Naive thymus-derived CD8-positive, alpha-beta T cell (primary cell): ENCODE measurements around the gene CFAP65. TPM values are rescaled to one million over a fixed set of nuclear protein-coding genes. Genes with fewer than 3 reads are reported as not detected.
A peak's percentile ranks its signal among the peaks of the same experiment; 100 is the strongest.

ENCODE experiments used
- ATAC-seq, 2 donors: fragments of 150-1000 bp; cut with Tn5 transposase in 1 of 2; sonication (Bioruptor Pico), chemical (Tn5 transposase) in 1 of 2; 1 replicate in 1 of 2; 2 replicates in 1 of 2; pipeline ENCODE4 v1.10.0; 2021; ENCODE audit warnings: mild to moderate bottlenecking in 2 of 2, moderate library complexity in 2 of 2
- POLR2A ChIA-PET: fragments of 350-600 bp; sonication (Branson Sonifier 250); formaldehyde crosslinking; loops from one replicate; lab custom pipeline; 2021; ENCODE audit warnings: antibody characterized with exemption; lab: Charles Lee
- DNase-seq, 10 donors: peaks; one replicate each; pipeline versions ENCODE4 v3.0.0 to v3.0.0-alpha.2; 2020 to 2022
- H3K27ac Mint-ChIP-seq, 10 donors: one replicate each; pipeline ENCODE4 v1.8.0; 2020 to 2022; ENCODE audit warnings: mild to moderate bottlenecking in 10 of 10, mixed read lengths in 10 of 10, moderate library complexity in 4 of 10, inconsistent platforms in 1 of 10
- H3K27me3 Mint-ChIP-seq, 5 donors: one replicate each; pipeline ENCODE4 v1.8.0; 2021 to 2022; ENCODE audit warnings: mixed read lengths in 5 of 5
- H3K36me3 Mint-ChIP-seq, 3 donors: one replicate each; pipeline ENCODE4 v1.8.0; 2020 to 2022; ENCODE audit warnings: mixed read lengths in 3 of 3, mild to moderate bottlenecking in 2 of 3, inconsistent platforms in 1 of 3
- H3K4me1 Mint-ChIP-seq, 4 donors: one replicate each; pipeline ENCODE4 v1.8.0; 2021 to 2022; ENCODE audit warnings: mixed read lengths in 4 of 4
- H3K4me3 Mint-ChIP-seq, 10 donors: one replicate each; pipeline ENCODE4 v1.8.0; 2020 to 2022; ENCODE audit warnings: mild to moderate bottlenecking in 10 of 10, mixed read lengths in 10 of 10, moderate library complexity in 6 of 10, inconsistent platforms in 1 of 10
- H3K9me3 Mint-ChIP-seq, 9 donors: one replicate each; pipeline ENCODE4 v1.8.0; 2020 to 2022; ENCODE audit warnings: mixed read lengths in 9 of 9, mild to moderate bottlenecking in 3 of 9, inconsistent platforms in 1 of 9, moderate library complexity in 1 of 9
- polyA plus RNA-seq, 3 donors: library from polyadenylated mRNA; unstranded; fragments of 300-500 nt; fragmentation: Illumina TruSeq; gene quantifications; one replicate each; pipeline ENCODE4 v1.2.3, GENCODE V29; 2021
- total RNA-seq, 8 experiments: library from RNA in 2 of 8; stranded (reverse) in 2 of 8; gene quantifications; one replicate each; pipeline ENCODE4 v1.2.3 and lab custom pipeline; 2021 to 2026

CFAP65 gene
- total and polyA plus RNA-seq, 5 experiments from 2014 or later, result 0.23 TPM; not detected in 4

DNA sequence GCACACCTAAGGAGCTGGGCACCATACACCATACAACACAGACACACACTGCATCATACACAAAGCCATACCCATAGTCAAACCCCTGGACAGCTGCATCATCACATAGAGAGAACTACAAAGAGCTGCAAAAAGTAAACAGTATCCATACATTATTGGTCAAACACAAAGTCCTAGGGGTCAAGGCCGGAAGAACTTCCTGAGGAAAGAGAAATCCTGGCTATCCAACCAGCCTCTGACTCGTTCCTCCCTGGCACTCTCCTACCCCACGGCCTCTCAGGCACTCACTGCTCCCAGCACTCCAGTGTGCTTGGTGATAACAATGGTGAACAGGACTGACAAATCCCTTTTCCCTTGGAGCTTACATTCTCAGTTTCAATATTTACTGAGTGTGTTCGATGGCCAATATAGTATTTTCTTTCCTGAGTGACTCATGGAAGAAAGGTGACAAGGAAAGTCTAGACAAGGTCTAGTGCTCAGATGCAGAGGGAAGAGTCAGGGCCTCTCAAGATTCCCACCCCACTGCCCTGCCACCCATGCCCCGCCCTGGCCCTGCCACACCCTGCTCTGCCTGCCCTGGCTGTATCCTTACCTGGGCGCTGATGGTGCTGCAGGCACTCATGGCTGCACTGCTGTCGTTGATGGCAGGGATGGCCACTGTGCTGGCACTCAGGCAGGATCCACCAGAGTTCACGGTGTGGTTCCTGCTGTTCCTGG lies 3.4 kb downstream of the CFAP65 start:
- POLR2A ChIA-PET, result no interaction called here
- Mint-ChIP-seq H3K36me3 (peaks cover 0 to 2% (median 0%) of the 10 kb centered on the region in 3 donors), H3K4me1 (peaks cover 8 to 15% (median 11%) of the 10 kb centered on the region in 4 donors), H3K4me3 (no peak overlapping the region), H3K27ac (no peak overlapping the region), H3K9me3 (peaks cover 0 to 3% (median 0%) of the 10 kb centered on the region in 9 donors), H3K27me3 (peaks cover 28 to 99% (median 68%) of the 10 kb centered on the region in 5 donors)
- ATAC-seq (no peak), DNase-seq (peak in 1 of 10 donors; percentile 46)

- H3K9me3 Mint-ChIP-seq, result peaks cover 0 to 3% (median 0%) of the 10 kb centered on the region in 9 donors
- POLR2A ChIA-PET, result no interaction called here
- no peaks in the 10 kb centered on the region for H3K36me3 Mint-ChIP-seq
- ATAC-seq (no peak), DNase-seq (no peak)
- H3K4me3 Mint-ChIP-seq, result no peak overlapping the region
- H3K4me1 Mint-ChIP-seq, result peaks cover 0 to 2% (median under 1%) of the 10 kb centered on the region in 4 donors
- H3K27me3 Mint-ChIP-seq, result peaks cover 13 to 91% (median 58%) of the 10 kb centered on the region in 5 donors
- H3K27ac Mint-ChIP-seq, result no peak overlapping the region
Observed at GRCh38 chr2:219035942-219036341, 5.4 kb downstream of the CFAP65 start.

- Mint-ChIP-seq H3K4me3 (no peak overlapping the region), H3K27me3 (peaks cover 7 to 89% (median 53%) of the 10 kb centered on the region in 5 donors), H3K9me3 (peaks cover 0 to 3% (median 0%) of the 10 kb centered on the region in 9 donors), H3K4me1 (peaks cover 0 to 2% (median under 1%) of the 10 kb centered on the region in 4 donors), H3K36me3 (no peaks in the 10 kb centered on the region), H3K27ac (no peak overlapping the region)
- POLR2A ChIA-PET, result no interaction called here
- ATAC-seq, result no peak
- no peak for DNase-seq
Observed at GRCh38 chr2:219034823-219035222, 6.5 kb downstream of the CFAP65 start.

- H3K27me3 Mint-ChIP-seq, result peaks cover 5 to 66% (median 41%) of the 10 kb centered on the region in 5 donors
- H3K27ac Mint-ChIP-seq, result no peak overlapping the region
- H3K9me3 Mint-ChIP-seq, result no peaks in the 10 kb centered on the region
- POLR2A ChIA-PET, result no interaction called here
- ATAC-seq, result no peak
- peak in 1 of 10 donors; percentile 41 for DNase-seq
- H3K4me1 Mint-ChIP-seq, result peaks cover 0 to 5% (median under 1%) of the 10 kb centered on the region in 4 donors
- H3K36me3 Mint-ChIP-seq, result no peaks in the 10 kb centered on the region
- H3K4me3 Mint-ChIP-seq, result no peak overlapping the region
Observed at GRCh38 chr2:219032051-219032745, 9.1 kb downstream of the CFAP65 start.

DNA sequence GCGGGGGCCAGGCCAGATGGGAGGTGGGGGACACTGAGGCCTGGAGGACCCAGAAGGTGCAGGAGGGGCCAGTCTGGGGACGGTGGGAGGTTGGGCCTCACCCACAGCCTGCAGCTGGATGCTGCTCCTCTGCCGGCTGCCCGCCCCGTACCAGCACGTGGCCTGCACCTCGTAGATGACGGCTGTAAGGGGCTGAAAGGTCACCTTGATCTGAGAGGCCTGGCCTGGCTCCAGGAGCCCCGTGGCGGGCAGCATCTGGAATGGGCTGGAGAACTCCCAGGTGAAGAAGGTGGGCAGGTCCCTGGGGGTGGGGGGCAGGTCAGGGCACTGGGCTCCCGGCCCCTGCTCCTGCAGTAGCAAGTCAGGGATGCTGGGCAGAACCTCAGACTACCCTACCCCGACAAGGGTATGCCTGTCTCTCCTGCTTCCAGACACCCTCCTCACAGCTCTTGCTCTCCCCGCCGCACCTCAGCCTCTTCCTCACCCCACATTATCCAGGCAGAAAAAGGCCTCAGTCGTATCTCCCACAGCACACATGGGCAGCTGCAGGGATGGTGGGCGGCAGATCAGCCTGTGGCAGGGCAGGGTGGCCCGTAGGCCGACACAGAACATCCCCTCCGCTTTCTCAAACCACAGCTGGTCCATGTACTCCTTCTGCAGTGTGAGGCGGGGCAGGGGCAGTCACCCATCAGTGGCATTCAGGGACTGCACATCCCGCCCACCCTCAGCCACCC lies 10.1 kb downstream of the CFAP65 start:
- Mint-ChIP-seq H3K27me3 (peaks cover 5 to 56% (median 40%) of the 10 kb centered on the region in 5 donors), H3K27ac (no peak overlapping the region), H3K4me1 (peaks cover 0 to 5% (median under 1%) of the 10 kb centered on the region in 4 donors), H3K9me3 (no peaks in the 10 kb centered on the region), H3K4me3 (no peak overlapping the region), H3K36me3 (no peaks in the 10 kb centered on the region)
- POLR2A ChIA-PET, result interaction anchor here (0.6 kb wide), 1 partner anchor 226 kb away, joined by 3 read pairs; no protein-coding TSS in a partner anchor
- DNase-seq, result peak in 1 of 10 donors; percentile 46
- ATAC-seq, result no peak

DNA sequence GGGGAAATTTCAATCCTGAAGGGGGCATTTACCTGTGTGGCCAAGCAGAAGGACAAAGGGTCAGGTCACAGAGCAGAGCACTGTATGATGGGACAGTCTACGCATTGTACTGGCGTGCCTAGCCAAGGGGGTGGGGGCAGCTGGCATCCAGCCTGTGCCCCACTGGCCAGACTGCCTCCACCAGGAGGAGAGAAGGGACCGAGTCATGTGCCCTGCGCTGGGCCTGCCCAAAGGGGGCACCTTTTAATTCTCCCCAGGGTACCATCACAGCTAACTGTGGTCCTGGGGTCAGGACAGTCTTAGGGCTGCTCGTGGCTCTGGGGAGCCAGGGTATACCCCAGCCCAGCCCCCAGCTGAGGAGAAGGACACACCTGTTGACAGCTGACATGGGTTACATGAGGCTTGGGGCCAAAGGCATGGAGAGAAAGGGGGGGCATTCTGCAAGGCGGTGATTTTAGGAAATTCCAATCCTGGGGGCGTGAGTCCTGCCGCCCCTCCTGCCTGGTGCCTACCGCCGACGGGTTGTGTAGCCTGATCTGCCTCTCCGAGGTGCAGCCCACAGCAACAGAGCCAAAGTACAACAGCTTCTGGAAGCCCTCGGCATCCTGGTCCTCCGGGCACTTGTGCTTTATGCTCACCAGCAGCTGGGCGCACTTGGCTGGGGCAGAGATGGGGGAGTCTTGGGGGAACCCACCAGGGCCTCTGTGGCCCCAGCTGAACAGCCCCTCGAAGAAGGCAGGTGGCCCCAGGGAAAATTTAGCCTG lies 11.0 kb downstream of the CFAP65 start:
- peaks cover 2 to 48% (median 31%) of the 10 kb centered on the region in 5 donors for H3K27me3 Mint-ChIP-seq
- no peak for ATAC-seq
- no peak for DNase-seq
- H3K4me3 Mint-ChIP-seq, result peak overlapping the region in 1 of 10 donors; percentile 38
- H3K9me3 Mint-ChIP-seq, result no peaks in the 10 kb centered on the region
- POLR2A ChIA-PET, result interaction anchor here (0.6 kb wide), 1 partner anchor 227 kb away, joined by 3 read pairs; no protein-coding TSS in a partner anchor
- H3K27ac Mint-ChIP-seq, result no peak overlapping the region
- no peaks in the 10 kb centered on the region for H3K36me3 Mint-ChIP-seq
- peaks cover 0 to 5% (median under 1%) of the 10 kb centered on the region in 4 donors for H3K4me1 Mint-ChIP-seq

DNA sequence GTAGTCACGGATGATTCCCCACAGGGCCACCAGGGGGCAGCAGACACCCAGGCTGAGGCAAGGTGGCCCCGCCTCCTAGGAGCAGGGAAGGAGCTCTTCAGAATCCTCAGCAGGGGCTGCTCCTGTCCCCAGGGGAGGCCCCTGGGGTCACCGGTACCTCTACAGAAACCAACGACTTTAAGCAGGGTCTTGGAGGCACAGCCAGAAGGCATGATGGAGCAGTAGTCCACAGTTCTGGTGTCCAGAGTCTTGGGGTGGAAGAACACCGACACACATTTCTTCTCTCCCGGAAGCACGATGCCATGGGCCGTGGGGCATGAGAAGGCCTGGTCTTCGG lies 11.5 kb downstream of the CFAP65 start:
- no peaks in the 10 kb centered on the region for H3K9me3 Mint-ChIP-seq
- ATAC-seq, result peak; percentile 86 to 94
- H3K27ac Mint-ChIP-seq, result no peak overlapping the region
- peak overlapping the region in 1 of 10 donors; percentile 38 for H3K4me3 Mint-ChIP-seq
- H3K27me3 Mint-ChIP-seq, result peaks cover 2 to 43% (median 30%) of the 10 kb centered on the region in 5 donors
- H3K36me3 Mint-ChIP-seq, result no peaks in the 10 kb centered on the region
- POLR2A ChIA-PET, result no interaction called here
- H3K4me1 Mint-ChIP-seq, result peaks cover 0 to 5% (median under 1%) of the 10 kb centered on the region in 4 donors
- DNase-seq, result peak; percentile 54 to 85 (median 72)

DNA sequence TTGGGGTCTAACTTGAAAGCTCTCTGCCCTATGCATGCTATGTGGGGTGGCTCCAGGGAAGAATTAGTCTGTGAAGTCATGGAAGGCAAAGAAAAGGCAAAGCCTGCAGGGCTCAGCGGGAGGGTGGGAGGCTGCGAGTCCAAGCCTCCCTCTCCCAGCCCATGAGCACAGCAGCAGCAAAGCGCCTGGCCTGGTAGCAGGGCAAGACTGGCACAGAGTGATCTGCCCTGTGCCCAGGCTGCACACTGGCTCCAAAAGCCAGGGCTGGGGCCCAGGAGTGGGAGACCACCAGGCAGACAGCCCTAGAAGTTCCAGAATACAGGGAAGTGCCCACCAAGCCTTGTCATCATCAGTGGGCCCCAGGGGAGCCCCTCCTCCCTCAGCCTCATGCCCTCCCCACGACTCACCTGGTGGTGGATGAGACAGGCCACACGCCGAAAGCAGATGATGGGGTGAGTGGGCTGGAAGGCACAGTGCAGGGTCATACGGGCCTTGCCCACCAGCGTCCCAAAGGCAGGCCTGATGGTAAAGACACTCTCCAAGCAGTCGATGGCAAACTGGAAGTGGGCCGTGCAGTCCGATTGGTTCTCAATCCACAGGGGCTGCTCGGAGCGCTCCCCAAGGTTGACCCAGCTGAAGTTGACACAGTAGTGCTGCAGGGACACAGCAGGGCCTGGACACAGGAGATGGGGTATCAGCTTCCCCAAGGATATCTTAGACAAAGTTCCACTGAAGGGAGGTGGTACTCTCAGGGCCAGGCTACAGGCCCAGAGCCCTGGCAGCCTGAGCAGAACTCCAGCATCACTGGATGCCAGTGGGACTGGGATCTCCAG lies 12.1 kb downstream of the CFAP65 start:
- Mint-ChIP-seq H3K27ac (no peak overlapping the region), H3K36me3 (no peaks in the 10 kb centered on the region), H3K27me3 (peaks cover 0 to 37% (median 24%) of the 10 kb centered on the region in 5 donors), H3K4me3 (no peak overlapping the region), H3K4me1 (peaks cover 0 to 5% (median under 1%) of the 10 kb centered on the region in 4 donors), H3K9me3 (no peaks in the 10 kb centered on the region)
- POLR2A ChIA-PET, result no interaction called here
- DNase-seq (no peak), ATAC-seq (peak in 1 of 2 donors; percentile 13)

DNA sequence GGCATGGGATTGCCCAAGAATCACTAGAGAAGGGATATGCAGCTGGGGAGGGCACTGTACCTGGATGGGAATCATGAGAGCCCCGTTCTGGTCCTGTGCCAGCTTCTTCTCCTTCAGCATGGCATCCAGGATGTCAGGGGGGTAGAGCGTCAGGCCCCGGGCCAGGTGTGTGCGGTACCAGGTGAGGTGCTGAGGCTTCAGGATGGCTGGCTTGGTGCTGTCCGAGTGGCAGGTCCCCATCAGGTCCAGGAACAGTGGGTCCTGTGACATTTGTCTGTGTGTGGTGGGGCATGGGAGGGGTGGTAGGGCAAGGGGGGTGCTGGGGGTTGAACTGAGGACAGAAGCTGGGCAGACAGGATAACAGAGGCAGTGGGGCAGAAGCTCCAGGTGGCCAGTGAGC lies 13.2 kb downstream of the CFAP65 start:
- no peak overlapping the region for H3K4me3 Mint-ChIP-seq
- no peaks in the 10 kb centered on the region for H3K36me3 Mint-ChIP-seq
- DNase-seq (no peak), ATAC-seq (no peak)
- H3K27me3 Mint-ChIP-seq, result peaks cover 0 to 35% (median 18%) of the 10 kb centered on the region in 5 donors
- POLR2A ChIA-PET, result no interaction called here
- H3K9me3 Mint-ChIP-seq, result no peaks in the 10 kb centered on the region
- H3K27ac Mint-ChIP-seq, result no peak overlapping the region
- peaks cover 0 to 5% (median under 1%) of the 10 kb centered on the region in 4 donors for H3K4me1 Mint-ChIP-seq

- Mint-ChIP-seq H3K36me3 (no peaks in the 10 kb centered on the region), H3K27me3 (peaks cover 2 to 38% (median 20%) of the 10 kb centered on the region in 5 donors), H3K9me3 (no peaks in the 10 kb centered on the region), H3K27ac (no peak overlapping the region), H3K4me1 (peaks cover 0 to 5% (median under 1%) of the 10 kb centered on the region in 4 donors), H3K4me3 (no peak overlapping the region)
- DNase-seq (no peak), ATAC-seq (no peak)
- POLR2A ChIA-PET, result no interaction called here
Observed at GRCh38 chr2:219027511-219028055, 13.7 kb downstream of the CFAP65 start.

DNA sequence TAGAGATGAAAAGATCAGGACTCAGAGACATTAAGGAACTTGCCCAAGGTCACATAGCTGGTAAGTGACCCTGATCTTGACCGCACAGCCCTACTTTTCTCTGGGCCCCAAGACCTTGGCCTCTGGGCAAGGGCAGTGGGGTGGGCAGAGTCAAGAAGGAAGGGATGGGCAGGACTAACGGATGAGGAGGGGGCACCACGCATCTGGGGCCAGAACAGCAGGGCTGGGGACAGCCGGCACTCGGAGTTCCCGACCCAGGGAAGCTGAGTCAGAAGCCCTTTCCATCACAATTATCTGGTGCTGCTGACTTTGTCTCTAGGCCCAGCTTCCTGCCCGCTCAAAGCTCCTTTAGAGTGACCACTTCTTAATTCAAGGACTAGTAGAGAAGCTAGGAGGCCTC lies 14.4 kb downstream of the CFAP65 start:
- POLR2A ChIA-PET, result no interaction called here
- Mint-ChIP-seq H3K4me3 (no peak overlapping the region), H3K36me3 (no peaks in the 10 kb centered on the region), H3K9me3 (no peaks in the 10 kb centered on the region), H3K27me3 (peaks cover 2 to 35% (median 15%) of the 10 kb centered on the region in 5 donors), H3K4me1 (peaks cover 0 to 5% (median under 1%) of the 10 kb centered on the region in 4 donors), H3K27ac (no peak overlapping the region)
- no peak for DNase-seq
- no peak for ATAC-seq
